Measurements from ENCODE around the gene GAL3ST2. TPM values are rescaled to one million over a fixed set of nuclear protein-coding genes. Genes with fewer than 3 reads are reported as not detected.

Gene GAL3ST2
- polyA plus RNA-seq, 1 donor from 2014 or later = not detected

DNA sequence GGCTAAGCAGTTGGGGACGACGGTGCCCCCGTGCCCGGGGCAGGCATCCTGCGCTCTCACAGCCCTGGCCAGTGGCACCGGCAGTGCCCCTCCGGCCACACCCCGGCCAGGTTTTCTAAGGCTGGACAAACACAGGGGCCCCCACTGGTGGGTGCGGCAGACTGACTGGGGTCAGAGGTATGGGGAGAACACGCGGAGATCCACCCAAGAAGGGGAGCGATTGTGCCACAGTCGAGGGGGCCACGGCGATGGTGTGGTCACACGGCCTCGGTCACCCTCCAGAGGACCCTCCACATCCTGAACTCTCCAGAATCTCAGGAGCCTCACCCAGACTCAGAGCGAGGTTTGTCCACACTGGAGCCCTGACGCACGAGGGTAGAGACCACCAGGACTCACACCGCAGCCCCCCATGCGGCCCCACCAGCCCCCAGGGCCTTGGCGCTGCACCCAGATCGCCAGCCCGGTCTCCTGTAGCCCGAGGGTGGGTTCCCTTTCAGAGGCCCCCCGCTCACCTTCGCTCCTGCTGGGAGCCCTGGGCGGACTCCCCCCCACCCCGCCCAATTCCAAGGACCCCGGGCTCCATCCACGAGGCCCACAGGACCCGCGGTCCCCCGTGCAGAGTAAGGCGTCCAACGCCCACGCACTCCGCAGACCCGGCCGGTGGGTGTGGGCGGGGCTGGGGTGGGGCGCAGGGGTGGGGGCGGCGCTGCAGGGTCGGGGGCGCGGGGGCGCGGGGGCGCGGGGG lies 66.9 kb downstream of the GAL3ST2 start:
- H3K79me2 ChIP-seq (replicated peaks; ENCODE audit: insufficient read depth, low read length) = no peaks in the 10 kb centered on the region
- H3K9ac ChIP-seq (ENCODE audit: low read length) = no peak overlapping the region
- H3K36me3 ChIP-seq (ENCODE audit: insufficient read depth, low read length) = no peaks in the 10 kb centered on the region
- TF ChIP-seq EP300 (conservative IDR thresholded peaks at IDR 0.05; ENCODE audit: poor library complexity, severe bottlenecking) = no peak
- TF ChIP-seq SMC3 (conservative IDR thresholded peaks at IDR 0.05; ENCODE audit: poor library complexity) = no peak
- no peak for TF ChIP-seq RAD21 (conservative IDR thresholded peaks at IDR 0.05)
- TF ChIP-seq POLR2AphosphoS5 (IDR thresholded peaks at IDR 0.05) = no peak
- TF ChIP-seq, protein P1, sequence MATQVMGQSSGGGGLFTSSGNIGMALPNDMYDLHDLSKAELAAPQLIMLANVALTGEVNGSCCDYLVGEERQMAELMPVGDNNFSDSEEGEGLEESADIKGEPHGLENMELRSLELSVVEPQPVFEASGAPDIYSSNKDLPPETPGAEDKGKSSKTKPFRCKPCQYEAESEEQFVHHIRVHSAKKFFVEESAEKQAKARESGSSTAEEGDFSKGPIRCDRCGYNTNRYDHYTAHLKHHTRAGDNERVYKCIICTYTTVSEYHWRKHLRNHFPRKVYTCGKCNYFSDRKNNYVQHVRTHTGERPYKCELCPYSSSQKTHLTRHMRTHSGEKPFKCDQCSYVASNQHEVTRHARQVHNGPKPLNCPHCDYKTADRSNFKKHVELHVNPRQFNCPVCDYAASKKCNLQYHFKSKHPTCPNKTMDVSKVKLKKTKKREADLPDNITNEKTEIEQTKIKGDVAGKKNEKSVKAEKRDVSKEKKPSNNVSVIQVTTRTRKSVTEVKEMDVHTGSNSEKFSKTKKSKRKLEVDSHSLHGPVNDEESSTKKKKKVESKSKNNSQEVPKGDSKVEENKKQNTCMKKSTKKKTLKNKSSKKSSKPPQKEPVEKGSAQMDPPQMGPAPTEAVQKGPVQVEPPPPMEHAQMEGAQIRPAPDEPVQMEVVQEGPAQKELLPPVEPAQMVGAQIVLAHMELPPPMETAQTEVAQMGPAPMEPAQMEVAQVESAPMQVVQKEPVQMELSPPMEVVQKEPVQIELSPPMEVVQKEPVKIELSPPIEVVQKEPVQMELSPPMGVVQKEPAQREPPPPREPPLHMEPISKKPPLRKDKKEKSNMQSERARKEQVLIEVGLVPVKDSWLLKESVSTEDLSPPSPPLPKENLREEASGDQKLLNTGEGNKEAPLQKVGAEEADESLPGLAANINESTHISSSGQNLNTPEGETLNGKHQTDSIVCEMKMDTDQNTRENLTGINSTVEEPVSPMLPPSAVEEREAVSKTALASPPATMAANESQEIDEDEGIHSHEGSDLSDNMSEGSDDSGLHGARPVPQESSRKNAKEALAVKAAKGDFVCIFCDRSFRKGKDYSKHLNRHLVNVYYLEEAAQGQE (IDR thresholded peaks at IDR 0.05; ENCODE audit: borderline replicate concordance) = no peak
- no peak for TF ChIP-seq MXI1 (conservative IDR thresholded peaks at IDR 0.05; ENCODE audit: poor library complexity, severe bottlenecking)
- TF ChIP-seq TAF1 (IDR thresholded peaks at IDR 0.05; ENCODE audit: low read depth) = no peak
- TF ChIP-seq EZH2 (IDR thresholded peaks at IDR 0.05; ENCODE audit: borderline replicate concordance, insufficient read depth, low read length, poor library complexity, severe bottlenecking) = no peak
- no peak for TF ChIP-seq CTCF (IDR thresholded peaks at IDR 0.05; ENCODE audit: poor library complexity, severe bottlenecking)
- H3K9me3 ChIP-seq (ENCODE audit: low read length) = no peaks in the 10 kb centered on the region
- peaks cover 4% of the 10 kb centered on the region for H3K27me3 ChIP-seq (ENCODE audit: insufficient read depth, low read depth, low read length)
- no peak overlapping the region for H3K4me2 ChIP-seq (ENCODE audit: low read length)
- H3K27ac ChIP-seq (ENCODE audit: low read length) = no peak overlapping the region
- H2AFZ ChIP-seq (ENCODE audit: low read depth, low read length) = no peak overlapping the region
- H4K20me1 ChIP-seq (ENCODE audit: insufficient read depth) = no peaks in the 10 kb centered on the region
- no peaks in the 10 kb centered on the region for H3K9me2 ChIP-seq (ENCODE audit: insufficient read depth, low read length)
- no peak overlapping the region for H3K4me3 ChIP-seq (ENCODE audit: low read length)
- H3F3A ChIP-seq (ENCODE audit: insufficient read depth, low read length, poor library complexity, severe bottlenecking) = no peaks in the 10 kb centered on the region

DNA sequence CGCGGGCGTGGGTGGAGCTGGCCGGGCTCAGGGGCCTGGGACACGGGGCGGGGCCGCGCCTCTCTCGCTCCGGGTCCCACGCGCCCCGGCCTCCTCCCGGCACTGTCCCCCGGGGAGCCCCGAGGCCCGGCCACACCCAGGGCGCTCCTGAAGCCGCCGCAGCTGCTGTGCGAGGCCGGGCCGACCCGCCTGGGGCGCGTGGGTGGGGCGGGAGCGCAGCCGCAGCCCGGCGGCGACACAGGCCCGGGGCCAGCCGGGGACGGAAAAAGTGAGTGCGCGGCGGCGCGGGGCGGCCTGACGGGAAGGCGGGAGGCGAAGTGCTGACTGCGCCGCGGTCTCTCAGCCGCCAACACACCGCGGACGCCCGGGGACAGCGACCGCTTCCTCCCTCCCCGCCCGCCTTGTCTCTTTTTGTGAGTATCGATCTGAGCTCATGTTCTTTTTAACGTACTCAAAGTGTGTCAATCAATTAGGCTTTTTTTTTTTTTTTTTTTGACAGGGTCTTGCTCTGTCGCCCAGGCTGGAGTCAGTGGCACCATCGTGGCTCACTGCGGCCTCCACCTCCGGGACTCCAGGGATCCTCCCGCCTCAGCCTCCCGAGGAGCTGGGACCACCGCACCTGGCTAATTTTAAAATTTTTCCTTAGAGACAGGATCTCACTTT lies 67.6 kb downstream of the GAL3ST2 start:
- Histone ChIP-seq H3K9me3 (ENCODE audit: low read length) (no peaks in the 10 kb centered on the region), H3K9me2 (ENCODE audit: insufficient read depth, low read length) (no peaks in the 10 kb centered on the region), H3K27me3 (ENCODE audit: insufficient read depth, low read depth, low read length) (peaks cover 4% of the 10 kb centered on the region), H4K20me1 (ENCODE audit: insufficient read depth) (no peaks in the 10 kb centered on the region), H3F3A (ENCODE audit: insufficient read depth, low read length, poor library complexity, severe bottlenecking) (no peaks in the 10 kb centered on the region), H2AFZ (ENCODE audit: low read depth, low read length) (no peak overlapping the region), H3K4me3 (ENCODE audit: low read length) (no peak overlapping the region), H3K9ac (ENCODE audit: low read length) (no peak overlapping the region), H3K79me2 (replicated peaks; ENCODE audit: insufficient read depth, low read length) (no peaks in the 10 kb centered on the region), H3K36me3 (ENCODE audit: insufficient read depth, low read length) (no peaks in the 10 kb centered on the region), H3K27ac (ENCODE audit: low read length) (no peak overlapping the region), H3K4me2 (ENCODE audit: low read length) (no peak overlapping the region)
- TF ChIP-seq, protein P1 (IDR thresholded peaks at IDR 0.05; ENCODE audit: borderline replicate concordance) = no peak
- TF ChIP-seq EZH2 (IDR thresholded peaks at IDR 0.05; ENCODE audit: borderline replicate concordance, insufficient read depth, low read length, poor library complexity, severe bottlenecking) (no peak), MXI1 (conservative IDR thresholded peaks at IDR 0.05; ENCODE audit: poor library complexity, severe bottlenecking) (no peak), POLR2AphosphoS5 (IDR thresholded peaks at IDR 0.05) (no peak), RAD21 (conservative IDR thresholded peaks at IDR 0.05) (no peak), SMC3 (conservative IDR thresholded peaks at IDR 0.05; ENCODE audit: poor library complexity) (no peak), TAF1 (IDR thresholded peaks at IDR 0.05; ENCODE audit: low read depth) (no peak), EP300 (conservative IDR thresholded peaks at IDR 0.05; ENCODE audit: poor library complexity, severe bottlenecking) (no peak), CTCF (IDR thresholded peaks at IDR 0.05; ENCODE audit: poor library complexity, severe bottlenecking) (no peak)

Measured in neural cell (in vitro differentiated cells).